ENCODE results near the gene BCAS4.
"Not testable (repeated sequence)": the region's sequence is repeated elsewhere in the genome, so short reads cannot be mapped to it uniquely, and the experiment has no call there.

The BCAS4 gene

GRCh38 chr20:50771419-50772080 is 23.3 kb upstream of the BCAS4 start:
- not testable (repeated sequence) for DNase-seq

DNA sequence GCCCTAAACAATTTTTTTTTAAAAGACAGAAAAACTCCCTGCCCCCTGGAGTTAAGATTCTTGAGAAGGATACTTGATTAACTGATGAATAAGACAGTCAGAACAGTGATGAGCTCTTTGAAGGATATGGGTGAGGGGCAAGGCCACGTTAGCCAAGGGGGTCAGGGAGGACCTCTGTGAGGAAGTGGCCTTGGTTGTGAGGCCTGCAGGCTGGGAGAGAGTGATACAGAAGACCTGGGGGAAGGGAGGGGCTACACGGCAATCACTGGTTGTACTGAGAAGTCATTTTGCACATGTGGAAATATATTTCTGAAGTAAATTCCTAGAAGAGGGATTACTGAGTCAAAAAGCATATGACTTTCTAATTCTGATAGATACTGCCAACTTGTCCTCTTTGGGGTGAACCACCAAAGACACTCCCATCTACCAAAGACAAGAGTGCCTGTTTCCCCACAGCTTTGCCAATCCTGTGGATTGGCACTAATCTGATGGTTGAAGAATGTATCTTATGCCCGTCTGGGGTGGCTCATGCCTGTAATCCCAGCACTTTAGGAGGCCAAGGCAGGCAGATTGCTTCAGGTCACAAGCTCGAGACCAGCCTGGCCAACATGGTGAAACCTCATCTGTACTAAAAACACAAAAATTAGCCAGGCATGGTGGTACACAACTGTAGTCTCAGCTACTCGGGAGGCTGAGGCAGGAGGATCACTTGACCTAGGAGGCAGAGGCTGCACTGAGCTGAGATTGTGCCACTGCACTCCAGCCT is 22.3 kb upstream of the BCAS4 start:
- no peak for DNase-seq

DNA sequence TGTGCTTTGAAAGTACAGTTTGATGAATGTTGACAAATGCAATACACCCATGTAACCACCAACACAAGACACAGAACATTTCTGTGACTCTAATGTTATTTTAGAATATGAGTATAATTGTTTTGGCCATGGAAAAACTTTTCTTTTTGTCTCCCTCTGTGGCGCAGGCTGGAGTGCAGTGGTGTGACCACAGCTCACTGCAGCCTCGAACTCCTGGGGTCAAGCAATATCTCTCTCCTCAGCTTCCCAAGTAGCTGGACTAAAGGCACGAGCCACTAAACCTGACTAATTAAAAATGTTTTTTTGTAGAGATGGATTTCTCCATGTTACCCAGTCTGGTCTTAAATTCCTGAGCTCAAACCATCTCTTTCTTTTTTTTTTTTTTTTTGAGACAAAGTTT is 20.3 kb upstream of the BCAS4 start:
- DNase-seq, result no peak

GRCh38 chr20:50776122-50776817 is 18.6 kb upstream of the BCAS4 start:
- no peak for DNase-seq

DNA sequence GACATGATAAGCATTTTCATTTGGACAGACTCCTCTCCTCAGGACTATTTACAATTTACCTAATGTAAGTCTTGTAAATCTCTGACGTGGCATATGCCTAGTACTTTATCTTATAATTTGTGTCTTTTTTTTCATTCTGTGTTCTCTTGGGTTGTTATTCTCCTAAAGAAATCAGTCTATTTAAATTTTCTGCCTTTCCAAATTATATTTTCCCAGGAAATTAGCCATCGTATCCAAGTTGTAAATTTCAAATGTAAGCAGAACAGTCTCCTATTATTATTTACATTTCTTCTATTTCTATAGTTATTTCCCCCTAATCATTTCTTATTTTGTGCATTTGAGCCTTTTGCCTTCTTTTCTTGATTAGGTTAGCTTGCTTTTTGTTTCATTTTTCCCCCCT is 17.5 kb upstream of the BCAS4 start:
- no peak for DNase-seq

- DNase-seq, result not testable (repeated sequence)
Observed at GRCh38 chr20:50778994-50779393, 15.9 kb upstream of the BCAS4 start.

DNA sequence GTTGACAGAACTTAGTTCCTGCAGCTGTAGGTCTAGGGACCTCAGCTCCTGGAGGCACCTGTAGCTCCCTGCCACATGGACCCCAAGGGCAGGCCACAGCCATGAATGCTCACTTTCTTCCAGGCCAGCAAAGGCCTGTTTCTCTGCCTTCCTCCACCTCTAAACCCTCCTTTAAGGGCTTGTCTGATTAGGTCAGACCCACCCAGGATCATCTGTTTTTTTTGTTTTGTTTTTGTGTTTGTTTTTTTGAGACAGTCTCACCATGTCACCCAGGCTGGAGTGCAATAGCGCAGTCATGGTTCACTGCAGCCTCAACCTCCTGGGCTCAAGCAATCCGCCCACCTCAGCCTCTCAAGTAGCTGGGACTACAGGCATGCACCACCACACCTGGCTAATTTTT is 11.5 kb upstream of the BCAS4 start:
- DNase-seq, result no peak

GRCh38 chr20:50783903-50784302 is 11.0 kb upstream of the BCAS4 start:
- DNase-seq, result no peak

DNA sequence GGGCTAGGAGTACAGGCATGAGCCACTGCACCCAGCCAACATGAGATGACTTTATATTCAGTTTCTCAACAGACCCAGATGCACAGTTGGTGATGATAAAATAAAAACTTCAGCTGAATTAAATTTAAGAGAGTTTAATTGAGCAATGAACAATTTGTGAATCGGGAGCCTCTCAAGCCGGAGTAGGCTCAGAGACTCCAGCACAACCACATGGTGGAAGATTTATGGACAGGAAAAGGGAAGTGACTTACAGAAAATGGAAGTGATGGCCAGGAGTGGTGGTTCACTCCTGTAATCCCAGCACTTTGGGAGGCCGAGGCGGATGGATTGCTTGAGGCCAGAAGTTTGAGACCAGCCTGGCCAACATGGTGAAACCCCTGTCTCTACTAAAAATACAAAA is 10.4 kb upstream of the BCAS4 start:
- DNase-seq, result no peak

- DNase-seq, result no peak
Observed at GRCh38 chr20:50786703-50787102, 8.2 kb upstream of the BCAS4 start.

- DNase-seq, result no peak
Observed at GRCh38 chr20:50787181-50787580, 7.7 kb upstream of the BCAS4 start.

DNA sequence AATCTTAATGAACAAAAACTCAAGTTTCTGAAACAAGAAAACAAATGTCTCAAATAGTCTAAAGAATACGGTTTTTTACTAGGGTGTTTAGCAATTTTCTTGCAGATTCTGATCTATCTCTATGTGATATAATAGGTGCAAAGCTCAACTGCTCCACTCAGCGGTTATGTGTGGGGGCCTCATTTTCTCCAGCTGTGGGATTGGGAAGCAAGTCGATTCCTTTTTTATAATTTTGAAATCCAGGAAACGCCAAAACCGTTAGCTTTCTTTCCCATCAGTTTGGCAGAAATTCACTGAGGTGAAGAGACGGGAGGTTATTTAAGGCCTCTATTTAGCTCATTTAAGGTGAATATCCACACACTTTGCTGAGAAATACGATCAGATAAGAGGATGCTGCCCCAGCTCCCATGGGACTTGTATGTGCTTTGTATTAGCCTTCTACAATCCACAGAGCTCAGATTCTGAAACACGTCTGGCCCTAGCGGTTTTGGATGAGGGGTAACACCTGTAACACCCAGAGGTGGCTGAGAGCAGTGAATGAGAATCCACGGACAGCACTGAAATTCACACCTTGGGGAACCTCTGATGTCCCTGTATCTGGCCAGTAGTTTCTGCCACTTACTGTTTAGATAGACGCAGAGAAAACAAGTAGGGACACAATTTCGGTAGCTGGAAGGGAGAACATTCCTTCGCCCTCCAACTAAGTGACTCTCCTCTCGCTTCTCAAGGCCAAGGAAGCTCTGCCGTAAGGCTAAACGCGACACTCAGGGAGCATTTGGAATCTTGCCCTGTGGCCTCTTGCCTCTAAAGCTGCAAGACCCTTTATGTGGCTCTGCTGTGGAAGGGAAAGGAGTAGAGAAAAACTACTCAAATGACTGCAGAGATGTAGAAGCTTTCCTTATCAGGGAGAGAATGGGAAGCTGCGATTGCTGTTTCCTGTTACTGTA is 6.5 kb upstream of the BCAS4 start:
- no peak for DNase-seq

DNA sequence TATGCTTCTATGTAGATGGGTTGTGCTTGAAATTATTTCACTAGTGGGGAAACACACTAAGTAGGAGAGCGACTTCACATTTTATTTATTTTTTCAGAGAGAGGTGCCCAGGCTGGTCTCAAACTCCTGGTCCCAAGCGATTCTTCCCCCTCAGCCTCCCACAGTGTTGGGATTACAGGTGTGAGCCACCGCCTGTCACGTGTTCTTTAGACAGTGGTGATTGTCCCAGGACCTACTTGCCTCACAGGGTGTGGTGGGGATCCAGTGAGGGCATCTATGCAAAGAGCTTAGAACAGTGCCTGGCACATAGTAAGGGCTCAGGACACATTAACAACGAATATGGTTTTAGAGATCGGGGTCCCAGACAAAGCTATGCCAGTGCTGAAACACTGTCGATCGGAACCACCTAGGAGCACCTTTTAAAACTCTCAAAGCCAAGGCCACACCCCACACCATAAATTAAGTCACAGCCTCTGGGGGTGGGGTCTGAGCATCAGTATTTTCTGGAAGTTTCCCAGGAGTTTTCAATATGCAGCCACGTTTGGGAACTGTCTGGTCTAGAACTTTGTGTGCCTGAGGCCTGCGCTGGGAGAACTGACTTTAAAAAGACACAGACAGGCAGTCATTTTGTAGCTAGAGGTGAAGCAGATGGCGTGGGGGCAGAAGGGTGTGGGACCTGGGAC is 4.8 kb upstream of the BCAS4 start:
- no peak for DNase-seq

- DNase-seq, result peak; percentile 73
Observed at GRCh38 chr20:50790651-50791277, 4.1 kb upstream of the BCAS4 start.

DNA sequence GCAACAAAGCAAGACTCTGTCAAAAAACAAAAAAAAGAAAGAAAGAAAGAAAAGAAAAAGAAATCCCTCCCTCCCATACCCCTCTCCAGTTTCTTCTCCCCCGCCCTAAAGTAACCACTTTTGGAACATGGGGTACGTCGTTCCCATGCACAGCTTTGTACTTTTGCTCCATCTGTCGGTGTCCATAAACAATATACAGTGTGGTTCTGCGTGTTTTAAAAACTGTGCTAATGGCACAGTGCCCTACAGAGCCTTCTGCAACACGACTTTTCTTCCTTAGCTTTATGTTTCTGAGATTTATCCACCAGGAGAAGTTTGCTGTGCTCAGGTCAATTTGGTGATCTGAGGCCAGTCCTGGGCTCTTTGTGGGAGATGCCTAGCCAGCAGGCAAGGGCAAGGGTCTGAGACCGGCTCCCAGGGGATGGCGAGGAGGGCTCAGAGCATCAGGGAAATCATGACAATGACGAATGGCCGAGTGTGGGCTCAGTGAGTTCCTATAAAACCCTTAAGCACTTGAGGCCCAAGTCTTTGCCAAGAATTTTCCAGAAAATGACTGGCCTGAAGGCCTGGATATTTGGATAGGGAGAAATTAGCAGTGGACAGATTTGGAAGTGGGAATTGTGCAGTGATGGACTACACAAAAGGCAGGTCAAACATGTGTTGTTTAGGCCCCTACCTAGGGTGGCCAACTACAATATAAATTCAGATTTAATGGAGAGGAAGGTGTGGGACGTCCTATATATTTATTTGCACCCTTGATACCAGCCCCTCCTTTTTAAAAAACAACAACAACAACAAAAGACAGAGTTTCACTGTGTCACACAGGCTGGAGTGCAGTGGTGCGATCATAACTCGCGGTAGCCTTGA is 1.9 kb upstream of the BCAS4 start:
- no peak for DNase-seq

DNA sequence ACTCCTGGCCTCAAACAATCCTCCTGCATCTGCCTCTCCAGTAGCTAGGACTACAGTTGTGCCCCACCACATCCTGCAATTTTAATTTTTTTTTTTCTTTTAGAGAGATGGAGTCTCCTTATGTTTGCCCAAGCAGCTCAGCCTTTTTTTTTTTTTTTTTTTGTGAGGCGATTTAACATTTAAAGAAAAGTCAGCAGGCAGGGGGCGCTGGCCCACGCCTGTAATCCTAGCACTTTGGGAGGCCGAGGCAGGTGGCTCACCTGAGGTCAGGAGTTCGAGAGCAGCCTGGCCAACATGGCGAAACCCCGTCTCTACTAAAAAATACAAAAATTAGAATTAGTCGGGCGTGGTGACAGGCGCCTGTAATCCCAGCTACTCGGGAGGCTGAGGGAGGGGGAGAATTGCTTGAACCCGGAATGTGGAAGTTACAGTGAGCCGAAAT is 1.3 kb upstream of the BCAS4 start:
- DNase-seq, result not testable (repeated sequence)

DNA sequence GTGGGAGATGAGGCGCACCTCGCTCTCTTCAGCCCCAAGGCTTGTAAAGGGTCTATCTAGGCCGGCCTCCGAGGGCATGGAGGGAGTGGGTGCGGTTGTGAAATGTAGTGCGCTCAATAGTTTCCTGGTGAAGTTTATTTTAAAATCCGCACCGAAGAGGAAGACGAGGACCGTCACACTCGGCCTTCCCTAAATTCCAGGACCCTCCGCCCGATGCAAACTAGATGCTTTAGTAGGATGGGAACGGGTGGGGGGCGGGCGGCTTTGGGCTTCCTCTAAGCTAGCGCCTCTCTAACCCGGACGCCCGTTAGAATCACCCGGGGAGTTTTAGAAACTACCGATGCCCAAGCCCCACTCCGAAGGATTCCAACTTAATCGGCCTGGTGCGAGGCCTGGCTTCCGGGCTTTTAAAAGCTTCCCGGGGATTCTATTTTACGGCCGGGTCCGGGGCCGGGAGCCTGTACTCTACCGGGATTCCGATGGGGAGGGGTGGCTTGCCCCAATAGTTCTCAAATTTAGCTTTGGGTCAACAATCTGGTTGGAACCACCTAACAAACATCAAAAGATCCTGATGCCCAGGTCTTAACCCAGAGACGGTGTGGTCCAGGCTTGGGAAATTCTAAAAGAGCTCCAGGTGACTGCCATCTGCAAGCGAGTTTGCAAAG is 548 bp upstream of the BCAS4 start:
- DNase-seq, result no peak

GRCh38 chr20:50797142-50797541 is 2.3 kb downstream of the BCAS4 start:
- DNase-seq, result no peak

DNA sequence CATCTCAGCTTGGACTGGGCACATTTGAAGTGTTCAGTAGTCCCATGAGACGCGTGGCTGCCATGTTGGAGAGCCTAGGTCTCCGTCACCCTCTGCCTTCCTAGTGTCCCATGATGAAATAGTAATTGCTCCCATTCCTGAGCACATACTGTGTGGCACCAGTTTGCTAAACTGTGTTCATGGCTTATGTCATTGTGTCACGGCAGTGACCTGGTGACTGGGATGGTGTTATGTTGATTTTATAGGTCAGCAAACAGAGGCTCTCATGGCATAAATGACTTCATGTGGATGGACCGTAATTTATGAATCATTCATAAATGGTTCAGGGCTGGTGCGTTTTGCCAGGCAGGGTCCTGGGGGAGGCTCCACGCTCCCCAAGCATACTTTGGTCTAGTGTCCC is 3.8 kb downstream of the BCAS4 start:
- no peak for DNase-seq
